NCI-H1092 treated with DMSO at 0.1 percent for 48 hours (cell line): ENCODE measurements around the gene FGR.
A peak's percentile ranks its signal among the peaks of the same experiment; 100 is the strongest.
"Not testable (repeated sequence)": the region's sequence is repeated elsewhere in the genome, so short reads cannot be mapped to it uniquely, and the experiment has no call there.

Experiments used
- DNase-seq: peaks from one replicate; lab custom pipeline; 2025; lab: John Stamatoyannopoulos, UW

The FGR gene

DNA sequence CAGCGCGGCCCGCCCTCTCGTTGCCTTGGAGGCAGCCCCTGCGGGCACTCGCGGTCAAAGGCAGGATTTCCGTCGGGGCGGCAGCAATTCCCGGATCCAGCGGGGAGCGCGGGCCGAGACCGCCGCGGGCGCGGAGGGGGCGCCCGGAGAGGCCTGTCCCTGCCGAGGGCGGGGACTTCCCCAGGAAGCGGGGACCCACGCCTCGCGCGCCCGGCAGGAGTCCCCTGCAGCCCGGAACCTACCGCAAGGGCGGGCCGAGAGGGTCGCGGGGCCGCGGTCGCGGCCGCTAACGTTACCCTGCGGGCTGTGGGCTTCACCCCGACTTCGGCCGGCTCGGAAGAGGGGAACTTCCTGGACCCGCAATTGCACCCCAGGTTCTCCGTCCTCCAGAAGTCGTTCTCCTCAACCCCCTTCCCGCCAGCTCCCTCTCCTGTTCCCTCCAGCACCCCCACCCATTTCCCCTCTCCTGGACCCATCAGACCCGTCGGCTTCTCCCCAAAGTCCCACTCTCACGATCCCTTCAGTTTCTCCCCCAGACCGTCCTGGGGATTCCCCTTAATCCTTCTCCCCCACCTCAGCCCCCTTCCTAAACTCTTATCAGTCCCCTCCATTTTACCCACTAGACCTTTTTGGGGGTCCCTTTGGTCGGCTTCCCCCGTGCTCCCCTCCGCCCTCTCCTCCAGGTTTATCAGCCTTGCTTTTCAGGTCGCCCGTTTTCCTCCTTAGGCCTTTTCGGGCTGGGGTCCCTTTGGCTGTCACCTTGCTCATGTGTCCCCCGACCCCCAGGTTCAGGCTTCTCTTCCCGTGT lies 604 bp downstream of the FGR start:
- peak; percentile 23 for DNase-seq

- DNase-seq = no peak
These were observed 1.3 kb downstream of the FGR start for GRCh38 chr1:27633640-27634176.

- DNase-seq = no peak
These were observed 1.7 kb downstream of the FGR start for GRCh38 chr1:27633298-27633610.

- no peak for DNase-seq
These were observed 2.3 kb downstream of the FGR start for GRCh38 chr1:27632387-27633297.

GRCh38 chr1:27630859-27631491 lies 4.0 kb downstream of the FGR start:
- no peak for DNase-seq

DNA sequence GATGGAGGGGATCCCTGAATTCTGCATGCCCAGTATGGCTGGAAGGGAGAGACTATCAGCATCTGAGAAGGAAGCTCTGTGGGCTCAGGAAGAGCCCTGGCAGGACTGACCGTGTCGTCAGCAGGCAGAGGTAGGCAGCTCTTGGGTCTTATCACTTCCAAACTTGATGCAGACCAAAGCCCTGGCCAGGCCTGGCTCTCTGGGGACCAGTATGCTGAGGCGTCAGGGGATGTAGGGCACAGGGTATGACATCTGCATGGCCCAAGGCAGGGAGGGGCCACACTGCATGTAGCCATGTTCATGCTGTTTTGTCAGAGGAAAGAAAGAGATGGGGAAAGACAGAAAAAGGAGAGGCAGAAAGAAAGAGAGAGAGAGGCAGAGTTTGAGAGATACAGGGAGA lies 6.3 kb downstream of the FGR start:
- DNase-seq = no peak

GRCh38 chr1:27627733-27628132 lies 7.3 kb downstream of the FGR start:
- not testable (repeated sequence) for DNase-seq

DNA sequence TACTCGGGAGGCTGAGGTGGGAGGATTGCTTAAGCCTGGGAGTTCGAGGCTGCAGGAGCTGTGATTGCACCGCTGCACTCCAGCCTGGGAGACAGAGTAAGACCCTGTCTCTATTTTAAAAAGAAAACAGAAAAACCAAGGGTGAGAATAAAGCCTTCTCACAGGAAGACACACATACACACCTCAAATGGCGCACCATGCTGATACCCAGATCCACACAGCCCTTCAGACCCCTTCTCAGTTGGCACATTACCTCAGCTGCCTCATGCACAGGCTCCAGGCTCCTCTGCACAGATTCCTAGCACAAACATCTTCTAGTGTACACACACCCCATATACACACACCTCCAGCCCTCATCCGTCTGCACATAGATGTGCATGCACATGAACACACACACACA lies 7.9 kb downstream of the FGR start:
- no peak for DNase-seq

- DNase-seq = no peak
These were observed 8.7 kb downstream of the FGR start for GRCh38 chr1:27626031-27626935.

GRCh38 chr1:27624467-27625178 lies 10.4 kb downstream of the FGR start:
- DNase-seq = peak; percentile 63

GRCh38 chr1:27623327-27624212 lies 11.4 kb downstream of the FGR start:
- no peak for DNase-seq

- DNase-seq = no peak
These were observed 12.2 kb downstream of the FGR start for GRCh38 chr1:27622828-27623227.

GRCh38 chr1:27621051-27621920 lies 13.7 kb downstream of the FGR start:
- peak; percentile 18 for DNase-seq

DNA sequence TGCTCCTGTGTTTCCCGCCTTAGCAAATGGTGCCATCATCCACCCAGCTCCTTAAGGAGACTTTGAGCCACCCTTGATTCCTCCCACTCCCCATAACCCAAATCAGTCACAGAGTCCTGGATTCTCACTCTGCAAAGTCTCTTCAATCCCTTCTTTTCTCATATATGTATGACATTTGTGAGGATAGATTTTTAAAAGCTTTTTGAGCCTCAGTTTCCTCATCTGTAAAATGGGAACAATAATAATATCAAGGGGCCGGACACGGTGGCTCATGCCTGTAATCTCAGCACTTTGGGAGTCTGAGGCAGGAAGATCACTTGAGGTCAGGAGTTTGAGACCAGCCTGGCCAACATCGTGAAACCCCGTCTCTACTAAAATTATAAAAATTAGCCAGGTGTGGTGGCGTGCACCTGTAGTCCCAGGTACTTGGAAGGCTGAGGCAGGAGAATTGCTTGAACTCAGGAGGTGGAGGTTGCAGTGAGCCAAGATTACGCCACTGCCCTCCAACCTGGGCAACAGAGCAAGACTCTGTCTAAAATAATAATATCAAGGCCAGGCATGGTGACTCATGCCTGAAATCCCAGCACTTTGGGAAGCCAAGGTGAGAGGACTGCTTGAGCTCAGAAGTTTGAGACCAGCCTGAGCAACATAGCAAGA lies 15.1 kb downstream of the FGR start:
- not testable (repeated sequence) for DNase-seq

- DNase-seq = no peak
These were observed 16.5 kb downstream of the FGR start for GRCh38 chr1:27618341-27619082.

DNA sequence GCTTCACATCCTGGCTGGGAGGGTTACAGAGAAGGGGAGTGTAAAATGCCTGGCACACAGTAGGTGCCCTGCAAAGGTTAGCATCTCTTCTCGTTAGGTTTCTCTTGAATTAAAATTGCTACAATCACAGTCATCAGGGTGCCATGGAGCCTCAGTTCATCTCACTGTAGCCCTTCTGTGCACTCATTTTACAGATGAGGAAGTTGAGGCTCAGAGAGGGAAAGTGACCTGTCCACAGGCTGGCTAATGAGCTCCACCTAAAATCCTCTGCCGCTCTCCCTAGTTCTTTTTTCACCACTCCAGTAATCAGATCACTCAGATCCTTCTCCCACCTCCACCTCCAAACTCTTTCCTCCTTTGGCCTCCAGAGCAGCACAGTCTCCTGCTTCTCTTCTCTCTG lies 17.6 kb downstream of the FGR start:
- DNase-seq = no peak

- DNase-seq = no peak
These were observed 18.5 kb downstream of the FGR start for GRCh38 chr1:27616441-27616840.
